Activated T-cell treated with anti-CD3 and anti-CD28 coated beads for 24 hours (primary cell): Measurements from ENCODE around the gene CAMSAP1.
"Not testable (repeated sequence)": the region's sequence is repeated elsewhere in the genome, so short reads cannot be mapped to it uniquely, and the experiment has no call there.

Source experiments
- DNase-seq: peaks from one replicate; pipeline ENCODE4 v3.0.0-alpha.2; 2020; ENCODE audit warnings: low read depth

Gene CAMSAP1

DNA sequence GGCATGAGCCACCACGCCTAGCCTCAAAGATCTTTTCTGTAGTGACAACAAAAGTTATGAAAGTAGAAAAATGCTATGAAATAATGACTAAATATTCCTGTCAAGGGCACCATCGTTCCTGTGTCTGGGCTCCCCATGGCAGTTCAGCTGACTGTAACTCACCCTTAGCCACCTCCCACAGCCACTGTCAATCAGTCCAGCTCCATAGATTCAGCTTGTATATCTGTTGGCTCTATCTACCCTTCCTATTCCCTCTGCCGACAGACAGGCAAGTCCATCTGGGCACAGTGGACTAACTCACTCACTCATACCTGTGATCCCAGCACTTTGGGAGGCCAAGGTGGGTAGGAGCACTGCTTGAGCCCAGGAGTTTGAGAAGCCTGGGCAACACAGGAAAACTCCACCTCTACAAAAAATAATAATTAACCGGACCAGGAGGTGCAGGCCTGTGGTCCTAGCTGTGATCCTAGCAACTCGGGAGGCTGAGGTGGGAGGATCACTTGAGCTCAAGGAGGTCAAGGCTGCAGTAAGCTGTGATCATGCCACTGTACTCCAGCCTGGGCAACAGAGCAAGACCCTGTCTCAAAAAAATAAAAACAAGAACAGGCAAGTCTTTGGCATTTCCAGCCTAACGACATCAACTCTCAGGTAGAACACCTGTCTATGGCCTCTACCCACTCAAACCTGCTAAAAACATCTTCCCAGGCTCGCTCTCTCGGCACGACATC is 6.2 kb downstream of the CAMSAP1 start:
- DNase-seq = no peak

DNA sequence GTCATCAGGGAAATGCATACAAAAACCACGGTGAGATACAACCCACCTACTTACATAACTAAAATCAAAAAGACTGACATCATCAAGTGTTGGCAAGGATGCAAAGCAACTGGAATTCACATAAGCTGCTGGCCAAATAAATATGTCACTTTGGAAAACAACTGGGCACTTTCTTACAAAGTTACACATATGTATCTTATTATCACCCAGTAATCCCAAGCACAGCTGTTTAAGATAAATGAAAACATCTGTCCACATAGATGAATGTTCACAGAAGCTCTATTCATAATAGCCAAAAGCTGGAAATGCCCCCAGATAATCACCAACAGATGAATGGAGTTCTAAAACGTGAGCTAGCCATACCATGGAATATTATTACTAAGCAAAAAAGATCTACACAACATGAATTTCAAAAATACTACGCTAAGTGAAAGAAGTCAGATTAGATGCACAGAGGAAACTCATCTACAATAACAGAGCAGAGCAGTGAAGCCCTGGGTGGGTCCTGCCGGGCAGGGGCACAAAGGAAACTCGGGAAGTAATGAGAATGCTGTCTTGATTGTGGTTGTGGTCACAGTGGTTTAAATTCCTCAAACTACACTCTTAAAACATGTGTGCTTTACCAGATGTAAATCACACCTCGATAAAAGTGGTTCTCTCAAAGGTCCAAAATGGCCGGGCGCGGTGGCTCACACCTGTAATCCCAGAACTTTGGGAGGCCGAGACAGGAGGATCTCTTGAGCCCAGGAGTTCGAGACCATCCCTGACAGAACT is 8.5 kb downstream of the CAMSAP1 start:
- no peak for DNase-seq

DNA sequence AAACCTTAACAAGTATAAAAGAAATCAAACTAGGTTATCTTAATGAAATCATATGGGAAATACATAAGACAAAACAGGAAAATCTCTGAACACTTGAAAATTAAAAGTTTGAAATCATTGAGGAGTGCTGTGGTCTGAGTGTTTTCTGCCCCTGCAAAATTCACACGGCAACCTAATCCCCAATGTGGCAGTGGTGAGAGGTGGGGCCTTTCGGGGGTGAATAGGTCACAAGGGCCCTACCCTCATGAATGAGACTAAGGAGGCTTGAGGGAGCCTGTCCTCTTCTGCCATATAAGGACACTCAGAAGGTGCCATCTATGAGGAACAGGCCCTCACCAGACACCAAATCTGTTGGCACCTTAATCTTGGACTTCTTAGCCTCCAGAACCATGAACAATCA is 10.7 kb downstream of the CAMSAP1 start:
- no peak for DNase-seq

DNA sequence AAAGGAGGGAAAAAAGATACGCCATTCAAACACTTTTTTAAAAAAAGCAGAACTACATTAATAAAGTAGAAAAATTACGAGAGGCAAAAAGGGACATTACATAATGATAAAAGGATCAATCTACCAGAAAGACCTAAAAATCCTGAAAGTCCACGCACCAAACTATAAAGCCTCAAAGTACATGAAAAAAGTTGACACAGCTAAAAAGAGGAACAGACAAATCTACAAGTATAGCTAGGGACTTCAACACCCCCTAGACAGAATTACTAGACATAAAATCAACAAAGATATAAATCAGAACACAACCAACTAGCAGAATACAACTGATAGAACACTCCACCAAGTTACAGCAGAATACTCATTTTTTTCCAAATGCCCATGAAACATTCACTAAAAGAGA is 11.1 kb downstream of the CAMSAP1 start:
- no peak for DNase-seq

DNA sequence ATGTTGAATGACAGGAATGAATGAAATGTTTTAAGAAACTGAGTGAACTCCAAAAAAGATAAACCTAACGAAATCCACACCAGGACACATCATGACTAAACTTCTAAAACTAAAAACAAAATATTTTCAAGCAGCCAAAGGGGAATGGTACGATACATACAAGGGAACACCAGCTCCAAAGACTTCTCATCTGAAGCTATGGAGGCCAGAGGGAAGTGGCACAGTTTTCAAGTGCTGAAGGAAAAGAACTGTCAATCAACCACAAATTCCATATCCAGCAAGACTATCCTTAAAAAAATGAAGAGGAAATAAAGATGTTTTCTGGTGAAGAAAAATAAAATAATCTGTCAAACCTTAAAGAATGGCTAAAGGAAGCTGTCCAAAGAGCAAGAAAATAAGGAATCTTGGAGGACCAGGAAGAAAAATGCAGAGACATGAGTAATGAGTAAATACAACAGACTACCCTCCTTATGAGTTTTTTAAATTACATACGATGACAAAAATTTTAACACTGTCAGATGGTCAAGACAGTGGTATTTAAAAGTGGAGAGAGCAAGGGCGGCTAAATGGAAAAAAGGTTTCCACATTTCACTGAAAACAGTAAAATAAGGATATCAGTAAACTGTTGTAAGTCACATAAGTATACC is 12.0 kb downstream of the CAMSAP1 start:
- no peak for DNase-seq

DNA sequence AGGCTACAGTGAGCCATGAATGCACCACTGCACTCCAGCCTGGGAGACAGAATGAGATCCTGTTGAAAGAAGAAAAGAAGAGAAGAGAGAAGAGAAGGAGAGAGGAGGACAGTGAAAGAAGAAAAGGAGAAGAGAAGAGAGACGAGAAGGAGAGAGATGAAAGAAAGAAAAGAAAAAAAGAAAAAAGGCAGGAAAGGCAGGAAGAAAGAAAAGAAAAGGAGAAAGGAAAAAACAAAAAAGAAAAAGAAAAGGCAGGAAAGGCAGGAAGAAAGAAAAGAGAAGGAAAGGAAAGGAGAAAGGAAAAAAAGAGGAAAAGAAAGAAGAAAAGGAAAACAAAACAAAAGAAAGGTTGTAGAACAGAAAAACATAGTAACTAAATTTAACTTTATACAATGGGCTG is 14.2 kb downstream of the CAMSAP1 start:
- DNase-seq = no peak

DNA sequence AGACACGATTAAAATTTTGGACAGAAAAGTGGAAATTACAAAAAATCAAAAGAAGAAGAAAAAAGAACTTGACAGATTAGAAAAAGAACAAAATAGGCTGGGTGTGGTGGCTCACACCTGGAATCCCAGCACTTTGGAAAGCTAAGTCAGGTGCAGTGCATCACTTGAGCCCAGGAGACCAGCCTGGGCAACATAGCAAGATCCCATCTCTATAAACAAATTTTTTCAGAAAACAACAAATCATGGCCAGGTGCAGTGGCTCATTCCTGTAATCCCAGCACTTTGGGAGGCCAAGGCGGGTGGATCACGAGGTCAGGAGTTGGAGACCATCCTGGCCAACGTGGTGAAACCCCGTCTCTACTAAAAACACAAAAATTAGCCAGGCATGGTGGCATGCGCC is 15.0 kb downstream of the CAMSAP1 start:
- not testable (repeated sequence) for DNase-seq

DNA sequence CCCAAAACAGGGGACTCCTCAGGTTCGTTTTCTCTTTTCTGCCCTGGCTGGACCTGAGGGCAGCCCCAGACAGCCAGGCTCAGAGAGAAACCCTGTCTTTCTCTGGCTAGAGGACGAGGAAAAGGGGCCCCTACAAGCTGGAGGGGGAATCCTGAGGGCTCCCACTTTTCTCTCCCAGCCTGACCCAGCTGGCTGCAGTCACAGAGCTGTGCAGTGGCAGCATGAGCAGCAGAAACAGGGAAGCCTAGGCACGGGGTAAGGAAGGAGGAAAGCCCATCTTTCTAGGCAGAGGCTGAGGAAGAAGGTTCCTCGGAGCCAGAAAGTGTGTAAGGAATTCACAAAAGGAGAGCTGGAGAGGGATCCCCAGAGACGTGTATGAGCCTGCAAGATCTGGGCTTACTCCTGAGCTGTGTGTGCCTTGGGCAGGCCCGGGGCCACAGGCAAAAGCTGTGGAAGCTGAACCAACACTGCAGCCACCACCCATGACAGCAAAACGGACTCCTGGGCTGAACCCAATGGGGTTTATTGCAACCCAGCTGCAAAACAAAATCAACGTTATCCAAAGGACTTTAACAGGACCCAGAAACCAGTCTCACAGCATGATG is 16.2 kb downstream of the CAMSAP1 start:
- no peak for DNase-seq

DNA sequence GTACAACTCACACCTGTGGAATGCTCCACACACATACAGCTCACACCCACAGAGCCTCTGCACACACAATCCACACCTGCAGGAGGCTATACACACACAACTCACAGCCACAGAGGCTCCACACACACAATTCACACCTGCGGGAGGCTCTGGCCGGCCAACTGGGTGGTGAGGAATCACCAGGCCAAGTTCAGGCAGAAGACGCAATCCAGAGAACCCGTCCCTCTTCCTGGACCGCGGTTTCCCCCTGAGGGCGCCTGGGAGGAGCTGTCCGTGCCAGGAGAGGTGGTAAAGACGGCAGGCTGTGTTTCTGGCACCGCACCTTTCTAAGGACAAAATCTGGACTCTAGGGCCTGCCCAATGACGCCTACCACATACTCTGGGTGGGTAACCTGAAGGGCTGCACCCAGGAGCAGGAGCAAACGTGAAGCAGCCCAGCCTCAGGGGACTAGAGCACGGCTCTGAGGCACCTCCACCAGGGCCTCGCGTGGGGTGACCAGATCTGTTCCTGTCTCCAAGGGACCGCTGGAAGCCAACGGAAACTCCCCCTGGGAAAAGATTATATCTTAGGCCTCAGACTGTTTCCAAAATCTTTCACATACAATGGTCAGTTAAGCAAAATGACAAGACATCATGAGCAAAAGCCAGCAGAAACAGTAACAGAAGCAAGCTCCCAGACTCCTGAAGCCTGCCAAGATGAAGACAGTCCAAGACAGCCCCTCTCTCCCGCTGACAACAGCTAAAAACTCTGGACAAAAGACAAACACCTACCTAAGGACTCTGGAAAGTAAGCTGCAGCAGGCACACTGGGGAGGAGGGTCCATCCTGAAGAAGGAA is 16.9 kb downstream of the CAMSAP1 start:
- DNase-seq = no peak

DNA sequence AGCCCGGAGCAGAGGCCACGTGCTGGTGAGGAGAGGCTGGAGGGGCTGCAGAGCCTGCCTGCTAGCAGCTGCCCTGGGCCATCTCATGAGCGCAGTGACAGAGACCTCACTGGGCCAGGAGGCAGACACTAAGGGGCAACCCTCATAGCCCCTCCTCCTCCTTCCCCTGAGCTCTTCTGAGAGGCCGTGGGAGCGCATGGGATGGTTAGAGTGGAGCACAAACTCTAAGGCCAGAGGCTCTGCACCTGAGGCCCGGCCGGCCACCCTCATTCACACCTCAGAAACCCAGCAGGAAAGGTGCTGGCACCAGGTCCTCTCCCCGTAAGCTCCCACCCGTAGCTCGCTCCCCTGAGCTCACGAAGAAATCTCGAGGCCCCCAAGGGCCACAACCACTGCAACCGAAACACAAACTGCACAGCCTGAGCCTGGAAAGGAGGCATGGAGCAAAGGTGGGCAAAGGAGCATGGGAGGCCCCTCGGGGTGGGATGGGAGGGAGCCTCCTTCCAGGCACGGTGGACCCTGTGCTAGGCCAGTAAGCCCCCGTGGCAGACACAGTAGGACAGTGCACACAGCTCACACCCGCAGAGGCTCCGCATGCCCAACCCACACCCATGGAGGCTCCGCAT is 17.7 kb downstream of the CAMSAP1 start:
- no peak for DNase-seq

DNA sequence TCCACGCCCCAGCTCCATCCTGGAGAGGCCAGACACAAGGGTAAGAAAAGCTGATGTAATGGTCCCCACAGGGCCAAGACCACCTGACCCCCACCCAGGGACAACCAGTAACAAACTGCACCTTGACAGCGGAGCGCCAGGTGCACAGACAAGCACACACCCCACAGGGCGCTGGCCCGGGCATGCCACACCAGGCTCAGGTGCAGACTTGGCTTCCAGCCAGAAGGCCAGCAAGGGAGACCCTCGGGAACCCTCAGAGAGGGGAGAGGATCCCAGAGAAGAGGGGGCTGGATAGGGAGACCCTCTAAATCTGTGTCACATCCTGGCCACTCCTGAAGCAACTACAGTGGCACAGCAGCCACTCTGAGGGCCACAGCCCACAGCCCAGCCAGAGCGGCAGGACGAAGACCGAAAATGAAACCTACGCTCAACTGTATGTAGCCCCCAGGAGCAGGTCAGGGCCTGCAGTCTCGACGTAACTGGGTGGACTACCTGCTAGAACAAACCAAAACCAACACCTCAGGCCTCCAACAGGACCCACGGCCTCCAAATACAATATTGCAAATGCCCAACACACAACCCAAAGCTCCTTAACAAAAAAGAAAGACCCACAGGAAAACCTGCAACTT is 18.5 kb downstream of the CAMSAP1 start:
- DNase-seq = no peak

DNA sequence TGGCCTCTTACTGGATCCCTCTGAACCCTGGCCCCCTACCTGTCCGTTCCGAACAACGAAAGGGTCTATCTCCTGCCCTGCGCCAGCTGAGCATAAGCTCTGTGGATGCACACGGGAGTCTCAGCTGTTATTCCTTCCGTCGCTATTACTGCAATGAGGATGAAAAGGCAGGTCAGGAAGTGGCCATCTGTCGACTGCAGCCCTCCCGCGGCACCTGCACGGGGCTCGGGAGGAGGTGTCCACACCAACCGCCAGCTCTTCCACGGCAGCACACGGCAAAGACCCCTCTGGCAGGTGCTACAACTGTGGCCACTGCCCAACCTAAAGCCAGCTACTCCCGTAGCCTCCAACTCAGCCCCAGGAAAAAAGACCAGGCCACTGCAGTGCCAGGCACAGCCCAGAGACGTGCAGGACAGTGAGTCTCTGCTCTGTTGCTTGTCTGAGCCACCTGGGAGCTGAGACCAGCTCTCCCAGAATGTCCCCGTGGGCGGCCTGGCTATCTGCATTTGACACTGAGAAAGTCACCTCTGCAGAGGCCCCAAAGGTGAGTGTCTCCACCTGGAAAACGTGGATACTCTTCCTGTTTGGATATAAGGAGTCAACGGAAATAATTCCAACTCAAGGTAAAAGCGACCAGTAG is 19.1 kb downstream of the CAMSAP1 start:
- no peak for DNase-seq

DNA sequence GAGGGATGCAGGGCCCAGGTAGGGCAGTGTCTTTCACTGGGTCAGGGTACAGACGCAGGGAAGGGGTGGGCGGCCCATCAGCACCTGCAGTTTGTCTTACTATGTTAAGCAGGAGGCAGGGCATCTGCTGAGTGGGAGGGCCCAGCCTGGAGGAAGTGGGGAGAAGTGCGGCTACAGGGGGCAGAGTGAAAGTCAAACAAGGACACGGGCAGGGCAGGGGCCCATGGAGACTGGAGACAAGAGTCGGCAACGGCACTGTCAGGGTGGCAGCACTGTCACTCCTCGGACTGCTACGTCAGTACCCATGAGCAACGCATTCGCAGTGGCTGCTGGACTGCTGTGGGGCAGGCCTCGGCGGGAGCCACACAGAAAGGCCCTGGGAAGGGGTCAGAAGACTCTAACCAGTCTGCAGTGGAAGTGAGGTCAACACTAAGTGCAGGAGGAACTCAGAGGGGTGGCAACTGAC is 19.7 kb downstream of the CAMSAP1 start:
- peak; percentile 29 for DNase-seq

DNA sequence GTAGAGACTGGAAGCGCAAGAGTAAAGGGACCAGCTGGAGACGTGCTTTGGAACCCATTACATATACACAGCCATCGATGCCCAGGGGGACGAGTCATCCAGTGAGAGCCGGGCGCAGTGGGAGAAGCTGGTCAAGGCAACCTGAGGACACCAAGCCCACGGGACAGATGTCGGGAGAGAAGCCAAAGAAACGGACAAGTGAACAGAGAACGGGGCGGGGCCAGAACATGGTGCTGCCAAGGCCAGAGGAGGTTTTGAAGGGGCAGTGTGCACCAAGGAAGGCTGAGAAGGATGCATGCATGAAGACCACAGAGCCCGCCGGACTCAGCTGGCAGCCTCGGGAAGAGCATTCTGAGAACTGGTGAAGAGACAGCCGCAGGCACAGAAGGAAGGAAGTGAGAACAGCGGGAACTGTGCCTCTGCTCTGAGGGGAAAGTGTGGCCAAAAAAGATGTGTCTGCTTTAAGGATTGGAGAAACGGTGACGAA is 20.3 kb downstream of the CAMSAP1 start:
- no peak for DNase-seq

DNA sequence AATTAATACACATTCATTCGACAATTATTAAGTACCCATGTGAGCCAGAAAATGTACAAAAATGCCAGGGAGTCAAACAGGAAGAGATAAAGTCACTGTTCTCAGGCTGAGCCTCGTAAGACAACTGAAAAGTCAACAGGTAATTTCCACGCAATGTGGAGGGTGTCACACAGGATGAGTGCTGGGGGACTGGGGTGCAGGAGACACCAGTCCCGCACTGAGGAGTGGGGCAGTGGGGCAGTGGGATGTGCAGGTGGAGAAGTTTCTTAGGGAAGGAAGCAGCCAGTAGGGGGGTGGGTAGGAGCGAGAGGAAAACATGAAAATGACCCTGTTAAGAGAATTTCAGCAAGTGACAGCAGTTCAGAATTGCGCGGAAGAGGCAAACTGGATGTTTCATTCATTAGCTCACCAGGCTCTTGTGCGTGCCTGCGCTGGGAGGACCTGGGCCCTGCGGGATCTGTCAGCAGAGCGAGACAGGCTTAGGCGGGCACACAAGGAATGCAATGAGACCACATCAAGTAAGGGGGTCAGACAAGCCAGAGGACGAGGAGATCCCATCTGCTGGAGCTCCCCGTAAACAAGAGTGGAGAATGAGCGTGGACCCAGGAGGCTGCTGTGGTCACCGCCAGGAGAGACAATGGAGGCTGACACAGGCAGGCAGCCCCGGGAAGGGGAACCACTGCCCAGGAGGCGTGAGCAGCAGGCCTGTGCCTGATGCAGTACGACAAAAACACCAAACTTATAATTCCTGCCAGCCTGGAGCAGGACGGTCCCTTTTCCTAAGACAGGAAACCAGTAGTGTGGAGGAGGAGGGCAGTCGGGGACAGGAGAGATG is 21.0 kb downstream of the CAMSAP1 start:
- DNase-seq = no peak

DNA sequence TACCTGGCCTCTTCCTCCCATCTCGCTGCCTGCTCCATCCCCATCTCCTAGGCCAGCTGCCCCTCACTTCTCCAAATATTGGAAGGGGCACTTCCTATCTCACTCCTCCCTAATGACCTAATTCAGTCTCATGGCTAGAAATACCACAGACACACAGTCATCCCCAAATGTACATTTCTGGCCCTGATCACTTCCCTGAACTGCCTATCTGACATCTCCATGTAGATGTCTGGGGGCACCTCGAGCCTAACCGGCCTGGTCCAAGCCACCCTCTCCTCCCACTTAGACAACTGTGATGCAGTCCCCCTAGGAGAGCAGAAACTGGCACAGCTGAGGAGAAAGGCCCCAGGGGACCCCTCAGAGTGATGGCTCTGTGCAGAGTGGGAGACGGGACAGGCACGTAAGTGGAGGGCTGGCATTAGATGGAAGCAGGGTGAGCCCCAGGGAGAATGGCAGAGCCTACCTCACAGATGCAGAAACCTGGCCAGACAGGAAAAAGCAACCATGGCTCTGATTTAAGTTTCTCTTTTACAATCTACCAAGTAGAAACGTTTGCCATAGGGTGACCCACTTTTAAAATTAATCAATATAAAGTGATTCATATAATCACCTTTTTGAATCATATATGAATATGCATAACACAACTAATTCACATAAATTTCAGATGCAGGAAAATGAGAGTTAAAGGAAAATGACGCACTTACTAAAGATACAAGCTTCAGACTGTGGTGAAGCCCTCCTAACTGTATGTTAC is 22.1 kb downstream of the CAMSAP1 start:
- no peak for DNase-seq

DNA sequence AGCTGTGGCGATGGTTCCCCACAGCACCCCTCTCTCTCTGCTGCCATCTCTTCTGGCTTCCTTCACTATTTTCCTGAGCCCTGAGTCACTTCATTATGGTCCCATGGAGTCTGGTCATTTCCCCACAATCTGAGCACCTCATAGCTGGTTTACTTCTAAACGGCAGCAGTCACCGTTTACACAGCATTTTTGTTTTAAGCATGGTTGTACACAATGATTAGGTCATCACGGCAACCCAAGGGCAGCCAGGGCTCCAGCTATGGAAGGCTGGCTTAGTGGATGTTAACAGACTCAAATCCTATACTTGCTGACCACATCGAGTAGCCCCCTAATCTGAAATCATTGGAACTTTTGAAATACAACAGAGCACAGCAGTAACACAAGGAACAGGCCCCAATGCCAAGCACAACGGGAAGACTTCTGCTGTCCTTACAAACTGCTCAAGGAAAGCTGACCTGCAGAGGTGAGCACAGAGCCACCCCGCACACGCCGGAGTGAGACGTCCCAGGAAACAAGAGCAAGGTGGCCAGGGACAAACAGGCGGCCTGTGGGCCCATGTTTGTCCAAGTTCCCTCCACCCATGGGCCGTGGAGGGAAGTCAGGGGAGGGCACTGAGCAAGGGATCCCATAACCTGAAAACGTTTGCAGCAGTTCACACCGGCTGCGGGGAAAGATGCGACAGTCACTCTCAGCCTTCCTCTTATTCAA is 22.9 kb downstream of the CAMSAP1 start:
- no peak for DNase-seq
